Measurements from ENCODE around the gene ATOSA. TPM values are rescaled to one million over a fixed set of nuclear protein-coding genes. Genes with fewer than 3 reads are reported as not detected.

Gene ATOSA
- total and polyA plus RNA-seq, 2 of the 8 experiments (the other 6 are each of a cell fraction or from before 2014, with no cell fraction given), result 4.6 to 7.9 TPM

GRCh38 chr15:52660192-52660591 is 19.0 kb downstream of the ATOSA start:
- ChIA-PET POLR2A (ENCODE audit: partially characterized antibody) (no interaction called here), CTCF (ENCODE audit: partially characterized antibody) (no interaction called here)
- H3K23me2 ChIP-seq (ENCODE audit: low read depth, low read length), result no peaks in the 10 kb centered on the region; the same call in 1 of the 2 replicates
- no peaks in the 10 kb centered on the region for H3K27me3 ChIP-seq (replicated peaks in 1 of 4; ENCODE audit: control insufficient read depth in 3 of 4, extremely low read depth in 1 of 4, insufficient read depth in 3 of 4, low read length in 3 of 4)
- no peaks in the 10 kb centered on the region for H4K20me1 ChIP-seq (replicated peaks in 1 of 2; ENCODE audit: control insufficient read depth in 1 of 2, insufficient read depth in 2 of 2, low read length in 2 of 2)
- no peaks in the 10 kb centered on the region for H3K79me2 ChIP-seq (ENCODE audit: control insufficient read depth in 1 of 2, insufficient read depth in 2 of 2, low read length in 2 of 2)
- H4K8ac ChIP-seq (ENCODE audit: extremely low read depth, insufficient read depth, low read length), result no peak overlapping the region
- FAIRE-seq, result no peak
- H2BK12ac ChIP-seq (ENCODE audit: low read depth, low read length), result no peak overlapping the region
- H3K23ac ChIP-seq (ENCODE audit: insufficient read length), result no peak overlapping the region
- H3K79me1 ChIP-seq (ENCODE audit: low read depth, low read length), result no peaks in the 10 kb centered on the region
- no peak overlapping the region for H3K4me3 ChIP-seq (ENCODE audit: extremely low read depth in 1 of 4, insufficient read depth in 2 of 4, low read depth in 3 of 4, low read length in 4 of 4)
- H2AFZ ChIP-seq (ENCODE audit: low read length), result no peak overlapping the region
- H3K9me3 ChIP-seq (ENCODE audit: insufficient read depth in 2 of 2, low read depth in 1 of 2, low read length in 1 of 2), result no peaks in the 10 kb centered on the region
- no peak overlapping the region for H2BK20ac ChIP-seq (ENCODE audit: low read length)
- H3K4me1 ChIP-seq (replicated peaks in 1 of 4; ENCODE audit: control insufficient read depth in 3 of 4, insufficient read depth in 4 of 4, low read length in 3 of 4), result no peaks in the 10 kb centered on the region
- no peak overlapping the region for H2BK120ac ChIP-seq (replicated peaks; ENCODE audit: low read depth, low read length)
- no peak overlapping the region for H3K27ac ChIP-seq (ENCODE audit: low read depth, low read length)
- no peak overlapping the region for H4K91ac ChIP-seq (replicated peaks; ENCODE audit: insufficient read length, low read length)
- H3K4me2 ChIP-seq (ENCODE audit: insufficient read depth in 1 of 2, low read depth in 2 of 2, low read length in 2 of 2), result no peak overlapping the region
- H2BK15ac ChIP-seq (ENCODE audit: low read length), result no peak overlapping the region
- H3K4ac ChIP-seq (replicated peaks; ENCODE audit: insufficient read length, low read depth, low read length), result no peak overlapping the region
- no peak overlapping the region for H3K9ac ChIP-seq (replicated peaks in 1 of 4; ENCODE audit: extremely low read depth in 1 of 4, low read depth in 3 of 4, low read length in 3 of 4)
- no peak overlapping the region for H2AK5ac ChIP-seq (ENCODE audit: low read depth, low read length)
- no peak for DNase-seq (ENCODE audit: low read depth in 1 of 2, low spot score in 2 of 2)
- H3K18ac ChIP-seq (ENCODE audit: extremely low read depth, low read length), result no peak overlapping the region
- no peaks in the 10 kb centered on the region for H3K36me3 ChIP-seq (ENCODE audit: control insufficient read depth in 2 of 4, insufficient read depth in 4 of 4, low read length in 3 of 4)
- WGBS, 2 experiments (ENCODE audit: extremely low coverage in 1 of 2, insufficient coverage in 1 of 2, insufficient read length in 1 of 2, insufficient replicate concordance in 2 of 2, low coverage in 1 of 2, low lambda C conversion rate in 2 of 2, missing lambda C conversion rate in 1 of 2), result 97% methylated on average over 3 of the region's 3 CpGs; no CpG with 5 or more reads in 1 of the 2 experiments
- H3K56ac ChIP-seq (replicated peaks; ENCODE audit: insufficient read length, low read depth, low read length), result no peak overlapping the region
- no peak overlapping the region for H4K5ac ChIP-seq (ENCODE audit: insufficient read length, low read depth, low read length)
- no peak overlapping the region for H2BK5ac ChIP-seq (ENCODE audit: low read depth, low read length)
- no peak overlapping the region for H3K14ac ChIP-seq (ENCODE audit: insufficient read length)
- TF ChIP-seq JUND (IDR thresholded peaks at IDR 0.05; ENCODE audit: low read length) (no peak), RNF2 (IDR thresholded peaks at IDR 0.05; ENCODE audit: borderline replicate concordance, low read depth, low read length, missing control alignments, poor library complexity, severe bottlenecking) (no peak), KDM5A (IDR thresholded peaks at IDR 0.05; ENCODE audit: low read length) (no peak), EP300 (IDR thresholded peaks at IDR 0.05; ENCODE audit: borderline replicate concordance in 1 of 2, low read depth in 2 of 2, low read length in 2 of 2) (no peak), SIRT6 (IDR thresholded peaks at IDR 0.05; ENCODE audit: low read length) (no peak), FOSL1 (IDR thresholded peaks at IDR 0.05; ENCODE audit: insufficient read depth, low read depth, low read length) (no peak), RFX5 (IDR thresholded peaks at IDR 0.05; ENCODE audit: borderline replicate concordance, low read depth, low read length) (no peak), RAD21 (IDR thresholded peaks at IDR 0.05 in 1 of 2, conservative IDR thresholded peaks at IDR 0.05 in 1 of 2; ENCODE audit: low read depth in 2 of 2, low read length in 2 of 2) (no peak), SIN3A (conservative IDR thresholded peaks at IDR 0.05 in 1 of 2, IDR thresholded peaks at IDR 0.05 in 1 of 2; ENCODE audit: low read depth in 1 of 2, low read length in 2 of 2) (no peak), TAF7 (optimal IDR thresholded peaks at IDR 0.05; ENCODE audit: borderline replicate concordance, low read depth, low read length) (no peak), ATF3 (IDR thresholded peaks at IDR 0.05; ENCODE audit: insufficient read depth, low read depth, low read length) (no peak), SP4 (IDR thresholded peaks at IDR 0.05; ENCODE audit: low read length) (no peak), EZH2 (IDR thresholded peaks at IDR 0.05; ENCODE audit: low read depth, low read length, severe bottlenecking) (no peak)

Data from H1 (cell line).